ENCODE measurements around the gene DEF6.

Gene DEF6, protein sequence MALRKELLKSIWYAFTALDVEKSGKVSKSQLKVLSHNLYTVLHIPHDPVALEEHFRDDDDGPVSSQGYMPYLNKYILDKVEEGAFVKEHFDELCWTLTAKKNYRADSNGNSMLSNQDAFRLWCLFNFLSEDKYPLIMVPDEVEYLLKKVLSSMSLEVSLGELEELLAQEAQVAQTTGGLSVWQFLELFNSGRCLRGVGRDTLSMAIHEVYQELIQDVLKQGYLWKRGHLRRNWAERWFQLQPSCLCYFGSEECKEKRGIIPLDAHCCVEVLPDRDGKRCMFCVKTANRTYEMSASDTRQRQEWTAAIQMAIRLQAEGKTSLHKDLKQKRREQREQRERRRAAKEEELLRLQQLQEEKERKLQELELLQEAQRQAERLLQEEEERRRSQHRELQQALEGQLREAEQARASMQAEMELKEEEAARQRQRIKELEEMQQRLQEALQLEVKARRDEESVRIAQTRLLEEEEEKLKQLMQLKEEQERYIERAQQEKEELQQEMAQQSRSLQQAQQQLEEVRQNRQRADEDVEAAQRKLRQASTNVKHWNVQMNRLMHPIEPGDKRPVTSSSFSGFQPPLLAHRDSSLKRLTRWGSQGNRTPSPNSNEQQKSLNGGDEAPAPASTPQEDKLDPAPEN

DNA sequence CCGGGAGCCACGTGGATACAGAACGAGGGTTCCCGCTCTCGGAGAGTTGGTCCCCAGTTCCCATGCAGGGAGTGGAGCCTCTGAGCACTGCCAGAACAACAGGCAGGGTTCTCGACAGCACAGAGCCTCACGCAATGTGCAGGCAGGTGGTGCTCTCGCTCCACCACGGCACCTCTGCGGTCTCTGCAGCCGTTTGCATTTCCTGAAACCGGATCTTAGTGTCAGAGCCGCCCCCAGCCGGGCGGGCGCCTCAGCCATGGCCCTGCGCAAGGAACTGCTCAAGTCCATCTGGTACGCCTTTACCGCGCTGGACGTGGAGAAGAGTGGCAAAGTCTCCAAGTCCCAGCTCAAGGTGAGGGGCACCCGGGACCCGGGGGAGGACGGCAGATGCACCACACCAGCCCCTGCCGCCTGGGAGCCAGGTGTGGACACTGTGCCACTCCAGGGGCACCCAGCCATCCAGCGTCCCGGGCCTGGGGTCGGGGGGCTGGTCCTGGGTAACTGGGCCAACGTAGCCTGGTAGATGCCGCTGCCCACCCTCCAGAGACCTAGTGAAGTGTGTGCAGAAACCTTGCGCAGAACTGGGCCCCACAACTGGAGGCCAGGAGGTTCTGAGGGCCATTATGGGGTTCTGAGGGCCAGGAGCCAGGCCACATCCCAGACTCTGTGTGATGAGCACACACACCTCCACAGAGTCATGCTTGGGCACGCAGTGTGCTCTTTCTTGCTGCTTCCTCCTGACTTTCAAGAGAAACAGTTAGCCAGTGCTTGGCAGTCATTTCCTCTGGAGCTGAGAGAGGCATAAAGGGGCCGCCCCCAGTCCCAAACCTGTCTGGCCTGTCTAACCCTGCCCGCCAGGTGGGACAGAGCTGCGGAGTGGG is at the start of gene DEF6:
DEF6 (plus strand) TSS at position 218 of the 881 bp plus-strand sequence; CDS start at position 257, 39 bp downstream.
- H3K79me2 ChIP-seq (ENCODE audit: low read length), result peaks cover 10% of the 10 kb centered on the region
- no peaks in the 10 kb centered on the region for H4K20me1 ChIP-seq (ENCODE audit: insufficient read depth, low read length)
- H3K36me3 ChIP-seq (replicated peaks; ENCODE audit: low read depth, low read length), result peaks cover 2% of the 10 kb centered on the region
- H2AFZ ChIP-seq (ENCODE audit: low read depth, low read length), result no peak within 1 kb of the TSS; the same call in 1 of the 2 replicates
- H3K9me3 ChIP-seq (ENCODE audit: insufficient read depth, low read length), result no peaks in the 10 kb centered on the region
- H3K9ac ChIP-seq (ENCODE audit: low read length), result peak within 1 kb of the TSS; percentile 94
- H3K27me3 ChIP-seq (ENCODE audit: low read depth, low read length), result no peaks in the 10 kb centered on the region
- peak within 1 kb of the TSS; percentile 88 for H3K4me3 ChIP-seq (ENCODE audit: low read length)
- TF ChIP-seq, protein P1, sequence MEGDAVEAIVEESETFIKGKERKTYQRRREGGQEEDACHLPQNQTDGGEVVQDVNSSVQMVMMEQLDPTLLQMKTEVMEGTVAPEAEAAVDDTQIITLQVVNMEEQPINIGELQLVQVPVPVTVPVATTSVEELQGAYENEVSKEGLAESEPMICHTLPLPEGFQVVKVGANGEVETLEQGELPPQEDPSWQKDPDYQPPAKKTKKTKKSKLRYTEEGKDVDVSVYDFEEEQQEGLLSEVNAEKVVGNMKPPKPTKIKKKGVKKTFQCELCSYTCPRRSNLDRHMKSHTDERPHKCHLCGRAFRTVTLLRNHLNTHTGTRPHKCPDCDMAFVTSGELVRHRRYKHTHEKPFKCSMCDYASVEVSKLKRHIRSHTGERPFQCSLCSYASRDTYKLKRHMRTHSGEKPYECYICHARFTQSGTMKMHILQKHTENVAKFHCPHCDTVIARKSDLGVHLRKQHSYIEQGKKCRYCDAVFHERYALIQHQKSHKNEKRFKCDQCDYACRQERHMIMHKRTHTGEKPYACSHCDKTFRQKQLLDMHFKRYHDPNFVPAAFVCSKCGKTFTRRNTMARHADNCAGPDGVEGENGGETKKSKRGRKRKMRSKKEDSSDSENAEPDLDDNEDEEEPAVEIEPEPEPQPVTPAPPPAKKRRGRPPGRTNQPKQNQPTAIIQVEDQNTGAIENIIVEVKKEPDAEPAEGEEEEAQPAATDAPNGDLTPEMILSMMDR (IDR thresholded peaks at IDR 0.05; ENCODE audit: low read depth, low read length), result peak; percentile 78
- no peak for TF ChIP-seq EZH2phosphoT487 (IDR thresholded peaks at IDR 0.05; ENCODE audit: low read depth)
- H3K4me2 ChIP-seq (ENCODE audit: low read length), result peak within 1 kb of the TSS; percentile 80
- H3K4me1 ChIP-seq (ENCODE audit: low read length), result peaks cover 40% of the 10 kb centered on the region
- peak within 1 kb of the TSS; percentile 55 for H3K27ac ChIP-seq (ENCODE audit: low read length)

DNA sequence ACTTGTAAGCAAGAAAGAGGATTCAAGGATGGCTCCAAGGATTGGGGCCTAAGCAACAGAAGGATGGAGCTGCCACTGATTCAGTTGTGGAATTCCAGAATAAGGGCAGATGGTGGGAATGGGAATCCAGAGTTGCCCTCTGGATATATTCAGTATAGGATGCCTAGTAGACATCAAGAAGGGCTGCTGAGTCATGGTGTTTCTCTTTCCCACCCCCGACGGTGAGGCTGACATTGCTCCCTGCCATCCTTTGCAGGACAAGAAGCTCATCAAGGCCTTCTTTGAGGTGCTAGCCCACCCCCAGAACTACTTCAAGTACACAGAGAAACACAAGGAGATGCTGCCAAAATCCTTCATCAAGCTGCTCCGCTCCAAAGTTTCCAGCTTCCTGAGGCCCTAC is 49.3 kb upstream of the DEF6 start:
- H3K27me3 ChIP-seq (ENCODE audit: low read depth, low read length), result no peaks in the 10 kb centered on the region
- no peak overlapping the region for H3K4me2 ChIP-seq (ENCODE audit: low read length)
- TF ChIP-seq, protein P1 (IDR thresholded peaks at IDR 0.05; ENCODE audit: low read depth, low read length), result no peak
- no peak for TF ChIP-seq EZH2phosphoT487 (IDR thresholded peaks at IDR 0.05; ENCODE audit: low read depth)
- no peak overlapping the region for H3K9ac ChIP-seq (ENCODE audit: low read length)
- no peaks in the 10 kb centered on the region for H3K9me3 ChIP-seq (ENCODE audit: insufficient read depth, low read length)
- no peaks in the 10 kb centered on the region for H4K20me1 ChIP-seq (ENCODE audit: insufficient read depth, low read length)
- no peaks in the 10 kb centered on the region for H3K36me3 ChIP-seq (replicated peaks; ENCODE audit: low read depth, low read length)
- no peak overlapping the region for H2AFZ ChIP-seq (ENCODE audit: low read depth, low read length)
- no peak overlapping the region for H3K27ac ChIP-seq (ENCODE audit: low read length)
- H3K4me3 ChIP-seq (ENCODE audit: low read length), result no peak overlapping the region
- H3K4me1 ChIP-seq (ENCODE audit: low read length), result peaks cover 7% of the 10 kb centered on the region
- no peaks in the 10 kb centered on the region for H3K79me2 ChIP-seq (ENCODE audit: low read length)

DNA sequence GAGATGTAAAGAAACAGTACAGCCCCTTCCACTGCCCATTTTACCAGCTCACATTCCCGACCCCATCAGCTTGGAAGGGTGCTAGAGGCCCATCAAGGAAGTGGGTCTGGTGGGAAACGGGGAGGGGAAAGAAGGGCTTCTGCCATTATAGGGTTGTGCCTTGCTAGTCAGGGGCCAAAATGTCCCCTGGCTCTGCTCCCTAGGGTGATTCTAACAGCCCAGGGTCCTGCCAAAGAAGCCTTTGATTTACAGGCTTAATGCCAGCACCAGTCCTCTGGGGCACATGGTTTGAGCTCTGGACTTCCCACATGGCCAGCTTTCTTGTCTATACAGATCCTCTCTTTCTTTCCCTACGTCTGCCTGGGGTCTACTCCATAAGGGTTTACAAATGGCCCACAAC is 48.7 kb upstream of the DEF6 start:
- peaks cover 7% of the 10 kb centered on the region for H3K4me1 ChIP-seq (ENCODE audit: low read length)
- no peaks in the 10 kb centered on the region for H3K36me3 ChIP-seq (replicated peaks; ENCODE audit: low read depth, low read length)
- no peaks in the 10 kb centered on the region for H3K79me2 ChIP-seq (ENCODE audit: low read length)
- H3K4me3 ChIP-seq (ENCODE audit: low read length), result no peak overlapping the region
- no peaks in the 10 kb centered on the region for H3K9me3 ChIP-seq (ENCODE audit: insufficient read depth, low read length)
- no peak overlapping the region for H3K4me2 ChIP-seq (ENCODE audit: low read length)
- no peaks in the 10 kb centered on the region for H3K27me3 ChIP-seq (ENCODE audit: low read depth, low read length)
- no peak overlapping the region for H3K27ac ChIP-seq (ENCODE audit: low read length)
- TF ChIP-seq EZH2phosphoT487 (IDR thresholded peaks at IDR 0.05; ENCODE audit: low read depth), result no peak
- TF ChIP-seq, protein P1 (IDR thresholded peaks at IDR 0.05; ENCODE audit: low read depth, low read length), result no peak
- no peak overlapping the region for H3K9ac ChIP-seq (ENCODE audit: low read length)
- H2AFZ ChIP-seq (ENCODE audit: low read depth, low read length), result no peak overlapping the region
- no peaks in the 10 kb centered on the region for H4K20me1 ChIP-seq (ENCODE audit: insufficient read depth, low read length)
